GM12874 (cell line): ENCODE data around the gene FAM131C.

Experiments
- TF ChIP-seq, protein P1 (sequence below): IDR thresholded peaks from 2 replicates; pipeline ENCODE4 v1.5.1; 2011; ENCODE audit warnings: low read depth, mild to moderate bottlenecking, control low read depth, low read length, moderate library complexity; ENCODE audit not compliant: insufficient read depth

Gene FAM131C

DNA sequence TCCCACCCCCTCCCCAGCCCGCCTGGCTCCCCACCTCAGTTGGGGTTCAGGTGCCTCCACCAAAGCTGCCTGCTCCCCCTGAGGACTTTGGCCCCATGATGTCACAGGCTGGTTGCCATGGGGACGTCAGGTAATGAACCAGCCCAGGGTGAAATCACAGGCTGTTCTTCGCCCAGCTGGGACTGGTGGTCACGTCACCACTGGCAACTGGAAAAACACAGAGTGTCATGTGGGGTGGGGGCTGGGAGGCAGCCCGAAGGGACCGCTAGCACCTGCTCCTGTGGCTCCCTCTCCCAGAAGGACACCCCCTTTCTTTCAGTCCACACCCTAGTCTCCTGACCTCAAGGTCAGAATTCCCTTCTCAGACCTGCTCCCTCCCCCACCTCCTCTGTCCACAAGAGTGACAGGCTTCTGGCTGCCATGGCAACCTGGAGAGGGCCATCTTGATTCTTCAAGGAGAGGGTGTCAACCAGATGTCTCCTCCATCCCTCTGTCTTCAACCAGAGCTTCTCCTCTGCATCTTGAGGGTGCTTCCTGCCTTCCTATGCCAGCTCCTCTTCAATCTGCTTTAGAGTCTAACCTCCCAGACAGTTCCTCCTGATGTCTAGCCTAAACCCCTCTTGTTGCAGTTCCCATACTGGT lies 6.2 kb downstream of the FAM131C start:
- TF ChIP-seq, protein P1, sequence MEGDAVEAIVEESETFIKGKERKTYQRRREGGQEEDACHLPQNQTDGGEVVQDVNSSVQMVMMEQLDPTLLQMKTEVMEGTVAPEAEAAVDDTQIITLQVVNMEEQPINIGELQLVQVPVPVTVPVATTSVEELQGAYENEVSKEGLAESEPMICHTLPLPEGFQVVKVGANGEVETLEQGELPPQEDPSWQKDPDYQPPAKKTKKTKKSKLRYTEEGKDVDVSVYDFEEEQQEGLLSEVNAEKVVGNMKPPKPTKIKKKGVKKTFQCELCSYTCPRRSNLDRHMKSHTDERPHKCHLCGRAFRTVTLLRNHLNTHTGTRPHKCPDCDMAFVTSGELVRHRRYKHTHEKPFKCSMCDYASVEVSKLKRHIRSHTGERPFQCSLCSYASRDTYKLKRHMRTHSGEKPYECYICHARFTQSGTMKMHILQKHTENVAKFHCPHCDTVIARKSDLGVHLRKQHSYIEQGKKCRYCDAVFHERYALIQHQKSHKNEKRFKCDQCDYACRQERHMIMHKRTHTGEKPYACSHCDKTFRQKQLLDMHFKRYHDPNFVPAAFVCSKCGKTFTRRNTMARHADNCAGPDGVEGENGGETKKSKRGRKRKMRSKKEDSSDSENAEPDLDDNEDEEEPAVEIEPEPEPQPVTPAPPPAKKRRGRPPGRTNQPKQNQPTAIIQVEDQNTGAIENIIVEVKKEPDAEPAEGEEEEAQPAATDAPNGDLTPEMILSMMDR = no peak

- TF ChIP-seq, protein P1 = no peak
These were observed 7.2 kb downstream of the FAM131C start for GRCh38 chr1:16066245-16066644.

GRCh38 chr1:16065269-16065576 lies 8.2 kb downstream of the FAM131C start:
- TF ChIP-seq, protein P1 = no peak

- TF ChIP-seq, protein P1 = no peak
These were observed 8.7 kb downstream of the FAM131C start for GRCh38 chr1:16064536-16065268.

DNA sequence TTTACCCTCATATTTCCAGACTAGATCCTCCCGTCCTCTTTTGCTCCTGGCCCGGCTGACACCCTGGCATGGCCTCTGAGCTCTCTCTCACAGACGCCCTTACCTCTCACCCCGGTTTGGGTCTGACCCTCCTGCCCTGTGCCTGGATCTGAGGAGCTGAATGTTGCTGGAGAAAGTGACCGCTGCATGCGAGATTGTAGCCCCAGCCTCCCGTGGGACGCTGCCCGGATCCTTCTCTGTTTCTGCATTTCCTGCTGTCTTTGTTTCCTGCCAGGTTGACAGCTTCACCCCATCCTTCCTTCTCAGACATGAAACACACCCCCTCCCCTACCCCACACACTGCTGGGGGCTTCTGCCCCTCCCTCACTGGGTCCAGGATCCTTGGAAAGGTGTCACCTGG lies 9.5 kb downstream of the FAM131C start:
- TF ChIP-seq, protein P1 = no peak

GRCh38 chr1:16063226-16063829 lies 10.1 kb downstream of the FAM131C start:
- TF ChIP-seq, protein P1 = no peak

DNA sequence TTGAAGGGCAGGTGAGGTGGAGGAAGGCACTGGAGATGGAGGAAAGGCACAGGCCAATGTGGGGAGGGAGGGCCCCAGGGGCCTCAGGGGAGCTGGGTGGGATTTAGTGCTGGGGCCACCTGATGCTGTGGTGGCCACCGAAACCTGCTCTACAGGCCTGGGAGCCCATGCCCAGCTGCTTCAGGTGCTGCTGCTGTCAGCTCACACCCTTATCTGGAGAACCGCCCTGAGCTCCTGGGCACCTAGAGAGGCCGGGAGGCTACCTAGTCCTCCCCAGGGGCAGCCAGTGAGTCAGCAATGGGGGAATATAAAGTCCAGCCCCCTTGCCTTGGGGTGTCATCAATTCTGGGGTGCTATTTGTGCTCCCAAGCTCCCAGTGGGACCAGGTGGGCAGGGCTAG lies 12.2 kb downstream of the FAM131C start:
- TF ChIP-seq, protein P1 = no peak
